ENCODE results near the gene TACC2. TPM values are rescaled to one million over a fixed set of nuclear protein-coding genes. Genes with fewer than 3 reads are reported as not detected.

TACC2 gene
- total and polyA plus RNA-seq, 2 donors (not counting 3 experiments of a cell fraction or from before 2014, with no cell fraction given), result 14.4 to 46.2 TPM

GRCh38 chr10:122078326-122078725 is 89.4 kb downstream of the TACC2 start:
- intact Hi-C loops (cut with micrococcal nuclease), result no loop called here

More at GRCh38 chr10:122078326-122078725, 89.4 kb downstream of the TACC2 start:
- Histone ChIP-seq H3K9ac (replicated peaks; ENCODE audit: extremely low read depth, insufficient read depth, low read length) (no peak overlapping the region), H4K20me1 (replicated peaks; ENCODE audit: control insufficient read depth, extremely low read depth, insufficient read depth, low read length) (no peaks in the 10 kb centered on the region), H3K36me3 (ENCODE audit: control insufficient read depth in 2 of 2, extremely low read depth in 1 of 2, insufficient read depth in 2 of 2, low read length in 2 of 2) (no peaks in the 10 kb centered on the region), H3K4me2 (ENCODE audit: insufficient read depth, low read length) (no peak overlapping the region), H3K4me3 (replicated peaks in 1 of 3; ENCODE audit: insufficient read depth in 1 of 3, low read depth in 1 of 3, low read length in 3 of 3) (no peak overlapping the region), H3K79me2 (ENCODE audit: control insufficient read depth, insufficient read depth, low read length) (no peaks in the 10 kb centered on the region), H3K27ac (ENCODE audit: insufficient read depth, low read depth, low read length) (no peak overlapping the region), H2AFZ (ENCODE audit: low read depth, low read length) (no peak overlapping the region), H3K4me1 (ENCODE audit: control insufficient read depth, extremely low read depth, insufficient read depth, low read length) (no peaks in the 10 kb centered on the region), H3K9me1 (replicated peaks; ENCODE audit: control insufficient read depth, extremely low read depth, insufficient read depth, low read length) (no peaks in the 10 kb centered on the region), H3K27me3 (ENCODE audit: control insufficient read depth in 2 of 2, insufficient read depth in 2 of 2, low read length in 2 of 2) (peaks cover 0 to 1% of the 10 kb centered on the region in 2 experiments), H3K9me3 (replicated peaks; ENCODE audit: control insufficient read depth, insufficient read depth, low read length) (no peaks in the 10 kb centered on the region)
- CTCF ChIA-PET, result interaction anchor here (0.7 kb wide), 1 partner anchor 35 kb away, joined by 3 read pairs; no protein-coding TSS in a partner anchor
- DNase-seq (ENCODE audit: low read depth, low spot score) (no peak), FAIRE-seq (no peak)
- dilution Hi-C loops (cut with MboI; ENCODE audit: extremely low pct_ligation_motif_present, low sequenced_read_pairs), result no loop called here
- no TSS peak for BruUV-seq (replicated peaks)
- POLR2A ChIA-PET, result no interaction called here
- TF ChIP-seq POLR2AphosphoS5 (IDR thresholded peaks at IDR 0.05; ENCODE audit: insufficient read depth, low read depth, low read length) (no peak), GATA2 (IDR thresholded peaks at IDR 0.05; ENCODE audit: insufficient read depth, insufficient read length, low read depth, low read length) (no peak), FOS (IDR thresholded peaks at IDR 0.05; ENCODE audit: borderline replicate concordance, insufficient read depth, low read length) (no peak), MYC (IDR thresholded peaks at IDR 0.05; ENCODE audit: low read depth, low read length) (no peak), JUN (IDR thresholded peaks at IDR 0.05; ENCODE audit: borderline replicate concordance, insufficient read depth, insufficient read length, low read depth) (no peak), MAX (IDR thresholded peaks at IDR 0.05; ENCODE audit: insufficient read depth, insufficient read length) (no peak), EZH2 (IDR thresholded peaks at IDR 0.05; ENCODE audit: borderline replicate concordance, low read depth, low read length, severe bottlenecking) (no peak), CTCF (IDR thresholded peaks at IDR 0.05; ENCODE audit: extremely low read depth in 1 of 2, insufficient read depth in 1 of 2, low read depth in 1 of 2, low read length in 2 of 2) (no peak), POLR2A (IDR thresholded peaks at IDR 0.05; ENCODE audit: low read depth, low read length) (no peak)
